ENCODE data around the gene CEP135.
A peak's percentile ranks its signal among the peaks of the same experiment; 100 is the strongest.
"Not testable (repeated sequence)": the region's sequence is repeated elsewhere in the genome, so short reads cannot be mapped to it uniquely, and the experiment has no call there.

CEP135 gene

GRCh38 chr4:56066493-56066892, 117.7 kb downstream of the CEP135 start:
- no peak for DNase-seq (ENCODE audit: low read depth, low spot score)
- no peaks in the 10 kb centered on the region for H3K9me3 ChIP-seq (ENCODE audit: control insufficient read depth, insufficient read depth, low read length)
- no peaks in the 10 kb centered on the region for H3K36me3 ChIP-seq (ENCODE audit: control insufficient read depth, insufficient read depth, low read length)
- no peaks in the 10 kb centered on the region for H3K4me1 ChIP-seq (ENCODE audit: control insufficient read depth, insufficient read depth, low read length)
- H3K27me3 ChIP-seq (ENCODE audit: control insufficient read depth, insufficient read depth, low read length) = no peaks in the 10 kb centered on the region
- WGBS (ENCODE audit: insufficient coverage, insufficient read length) = no CpG with 5 or more reads among the region's 2 CpGs
- H3K4me3 ChIP-seq (ENCODE audit: low read length) = no peak overlapping the region
- H3K27ac ChIP-seq (ENCODE audit: low read length) = no peak overlapping the region

- WGBS (ENCODE audit: insufficient coverage, insufficient read length) = no CpG with 5 or more reads among the region's 6 CpGs
- Histone ChIP-seq H3K9me3 (ENCODE audit: control insufficient read depth, insufficient read depth, low read length) (no peaks in the 10 kb centered on the region), H3K4me1 (ENCODE audit: control insufficient read depth, insufficient read depth, low read length) (no peaks in the 10 kb centered on the region), H3K4me3 (ENCODE audit: low read length) (no peak overlapping the region), H3K36me3 (ENCODE audit: control insufficient read depth, insufficient read depth, low read length) (no peaks in the 10 kb centered on the region), H3K27ac (ENCODE audit: low read length) (no peak overlapping the region), H3K27me3 (ENCODE audit: control insufficient read depth, insufficient read depth, low read length) (no peaks in the 10 kb centered on the region)
- DNase-seq (ENCODE audit: low read depth, low spot score) = no peak
Observed at GRCh38 chr4:56067826-56068225, 119.1 kb downstream of the CEP135 start.

GRCh38 chr4:56072730-56073129, 124.0 kb downstream of the CEP135 start:
- not testable (repeated sequence) for H3K27me3 ChIP-seq (ENCODE audit: control insufficient read depth, insufficient read depth, low read length); H3K4me3 ChIP-seq (ENCODE audit: low read length); H3K36me3 ChIP-seq (ENCODE audit: control insufficient read depth, insufficient read depth, low read length); H3K27ac ChIP-seq (ENCODE audit: low read length); H3K9me3 ChIP-seq (ENCODE audit: control insufficient read depth, insufficient read depth, low read length); H3K4me1 ChIP-seq (ENCODE audit: control insufficient read depth, insufficient read depth, low read length); DNase-seq (ENCODE audit: low read depth, low spot score)
- no CpG with 5 or more reads among the region's 3 CpGs for WGBS (ENCODE audit: insufficient coverage, insufficient read length)

- no CpG with 5 or more reads among the region's 2 CpGs for WGBS (ENCODE audit: insufficient coverage, insufficient read length)
- Histone ChIP-seq H3K36me3 (ENCODE audit: control insufficient read depth, insufficient read depth, low read length) (no peaks in the 10 kb centered on the region), H3K4me3 (ENCODE audit: low read length) (no peak overlapping the region), H3K4me1 (ENCODE audit: control insufficient read depth, insufficient read depth, low read length) (no peaks in the 10 kb centered on the region), H3K9me3 (ENCODE audit: control insufficient read depth, insufficient read depth, low read length) (no peaks in the 10 kb centered on the region; the same call in 1 of the 2 replicates), H3K27ac (ENCODE audit: low read length) (no peak overlapping the region), H3K27me3 (ENCODE audit: control insufficient read depth, insufficient read depth, low read length) (no peaks in the 10 kb centered on the region)
- DNase-seq (ENCODE audit: low read depth, low spot score) = peak; percentile 16
Observed at GRCh38 chr4:56077676-56078075, 128.9 kb downstream of the CEP135 start.

GRCh38 chr4:56078866-56079265, 130.1 kb downstream of the CEP135 start:
- Histone ChIP-seq H3K4me3 (ENCODE audit: low read length) (no peak overlapping the region), H3K4me1 (ENCODE audit: control insufficient read depth, insufficient read depth, low read length) (no peaks in the 10 kb centered on the region), H3K27ac (ENCODE audit: low read length) (no peak overlapping the region), H3K9me3 (ENCODE audit: control insufficient read depth, insufficient read depth, low read length) (no peaks in the 10 kb centered on the region; the same call in 1 of the 2 replicates), H3K36me3 (ENCODE audit: control insufficient read depth, insufficient read depth, low read length) (no peaks in the 10 kb centered on the region), H3K27me3 (ENCODE audit: control insufficient read depth, insufficient read depth, low read length) (no peaks in the 10 kb centered on the region)
- DNase-seq (ENCODE audit: low read depth, low spot score) = no peak
- WGBS (ENCODE audit: insufficient coverage, insufficient read length) = no CpG with 5 or more reads among the region's 4 CpGs

- no peak for DNase-seq (ENCODE audit: low read depth, low spot score)
- no CpG with 5 or more reads among the region's 4 CpGs for WGBS (ENCODE audit: insufficient coverage, insufficient read length)
Observed at GRCh38 chr4:56080384-56080783, 131.6 kb downstream of the CEP135 start.

GRCh38 chr4:56082829-56083228, 134.1 kb downstream of the CEP135 start:
- Histone ChIP-seq H3K4me1 (ENCODE audit: control insufficient read depth, insufficient read depth, low read length) (no peaks in the 10 kb centered on the region), H3K27me3 (ENCODE audit: control insufficient read depth, insufficient read depth, low read length) (no peaks in the 10 kb centered on the region), H3K27ac (ENCODE audit: low read length) (no peak overlapping the region), H3K36me3 (ENCODE audit: control insufficient read depth, insufficient read depth, low read length) (no peaks in the 10 kb centered on the region), H3K9me3 (ENCODE audit: control insufficient read depth, insufficient read depth, low read length) (no peaks in the 10 kb centered on the region), H3K4me3 (ENCODE audit: low read length) (no peak overlapping the region)
- no peak for DNase-seq (ENCODE audit: low read depth, low spot score)

More at GRCh38 chr4:56080384-56080783, 131.6 kb downstream of the CEP135 start:
- Histone ChIP-seq H3K27ac (ENCODE audit: low read length) (no peak overlapping the region), H3K9me3 (ENCODE audit: control insufficient read depth, insufficient read depth, low read length) (no peaks in the 10 kb centered on the region; the same call in 1 of the 2 replicates), H3K27me3 (ENCODE audit: control insufficient read depth, insufficient read depth, low read length) (no peaks in the 10 kb centered on the region), H3K4me3 (ENCODE audit: low read length) (no peak overlapping the region), H3K36me3 (ENCODE audit: control insufficient read depth, insufficient read depth, low read length) (no peaks in the 10 kb centered on the region), H3K4me1 (ENCODE audit: control insufficient read depth, insufficient read depth, low read length) (no peaks in the 10 kb centered on the region)
